ENCODE results near the gene ESF1. TPM values are rescaled to one million over a fixed set of nuclear protein-coding genes. Genes with fewer than 3 reads are reported as not detected.

Gene ESF1
- total and polyA plus RNA-seq, 2 of the 8 experiments (the other 6 are each of a cell fraction or from before 2014, with no cell fraction given) = 1.1 to 32.9 TPM

DNA sequence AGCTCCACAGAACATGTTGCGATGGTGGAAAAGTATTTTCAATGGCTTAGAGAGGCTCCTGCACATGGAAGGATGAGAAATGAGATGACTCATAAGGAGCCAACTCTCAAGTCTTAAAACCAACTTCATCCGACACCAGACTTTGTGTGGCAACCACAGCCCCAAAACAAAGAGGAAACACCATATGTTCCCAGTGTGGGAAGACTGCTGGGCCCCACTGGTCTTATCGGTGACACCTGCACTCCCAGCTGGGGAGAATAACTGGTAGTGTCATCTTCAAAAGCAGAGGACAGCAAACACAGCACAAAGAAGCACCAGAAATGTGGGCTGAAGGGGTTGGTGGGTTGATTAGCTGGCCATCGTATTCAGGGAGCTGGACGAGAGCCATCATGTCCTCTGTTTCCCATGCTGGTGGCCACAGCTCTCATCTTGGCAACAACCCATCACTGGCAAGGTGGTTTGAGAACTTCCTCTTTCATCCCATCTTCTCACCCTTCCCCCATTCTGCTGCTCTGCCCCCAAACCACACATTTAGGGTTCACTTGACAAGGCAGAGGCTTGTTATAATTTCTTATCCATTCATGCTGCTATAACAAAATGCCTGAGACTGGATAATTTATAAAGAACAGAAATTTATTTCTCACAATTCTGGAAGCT lies 100.0 kb downstream of the ESF1 start (continued):
- TF ChIP-seq, protein P1, sequence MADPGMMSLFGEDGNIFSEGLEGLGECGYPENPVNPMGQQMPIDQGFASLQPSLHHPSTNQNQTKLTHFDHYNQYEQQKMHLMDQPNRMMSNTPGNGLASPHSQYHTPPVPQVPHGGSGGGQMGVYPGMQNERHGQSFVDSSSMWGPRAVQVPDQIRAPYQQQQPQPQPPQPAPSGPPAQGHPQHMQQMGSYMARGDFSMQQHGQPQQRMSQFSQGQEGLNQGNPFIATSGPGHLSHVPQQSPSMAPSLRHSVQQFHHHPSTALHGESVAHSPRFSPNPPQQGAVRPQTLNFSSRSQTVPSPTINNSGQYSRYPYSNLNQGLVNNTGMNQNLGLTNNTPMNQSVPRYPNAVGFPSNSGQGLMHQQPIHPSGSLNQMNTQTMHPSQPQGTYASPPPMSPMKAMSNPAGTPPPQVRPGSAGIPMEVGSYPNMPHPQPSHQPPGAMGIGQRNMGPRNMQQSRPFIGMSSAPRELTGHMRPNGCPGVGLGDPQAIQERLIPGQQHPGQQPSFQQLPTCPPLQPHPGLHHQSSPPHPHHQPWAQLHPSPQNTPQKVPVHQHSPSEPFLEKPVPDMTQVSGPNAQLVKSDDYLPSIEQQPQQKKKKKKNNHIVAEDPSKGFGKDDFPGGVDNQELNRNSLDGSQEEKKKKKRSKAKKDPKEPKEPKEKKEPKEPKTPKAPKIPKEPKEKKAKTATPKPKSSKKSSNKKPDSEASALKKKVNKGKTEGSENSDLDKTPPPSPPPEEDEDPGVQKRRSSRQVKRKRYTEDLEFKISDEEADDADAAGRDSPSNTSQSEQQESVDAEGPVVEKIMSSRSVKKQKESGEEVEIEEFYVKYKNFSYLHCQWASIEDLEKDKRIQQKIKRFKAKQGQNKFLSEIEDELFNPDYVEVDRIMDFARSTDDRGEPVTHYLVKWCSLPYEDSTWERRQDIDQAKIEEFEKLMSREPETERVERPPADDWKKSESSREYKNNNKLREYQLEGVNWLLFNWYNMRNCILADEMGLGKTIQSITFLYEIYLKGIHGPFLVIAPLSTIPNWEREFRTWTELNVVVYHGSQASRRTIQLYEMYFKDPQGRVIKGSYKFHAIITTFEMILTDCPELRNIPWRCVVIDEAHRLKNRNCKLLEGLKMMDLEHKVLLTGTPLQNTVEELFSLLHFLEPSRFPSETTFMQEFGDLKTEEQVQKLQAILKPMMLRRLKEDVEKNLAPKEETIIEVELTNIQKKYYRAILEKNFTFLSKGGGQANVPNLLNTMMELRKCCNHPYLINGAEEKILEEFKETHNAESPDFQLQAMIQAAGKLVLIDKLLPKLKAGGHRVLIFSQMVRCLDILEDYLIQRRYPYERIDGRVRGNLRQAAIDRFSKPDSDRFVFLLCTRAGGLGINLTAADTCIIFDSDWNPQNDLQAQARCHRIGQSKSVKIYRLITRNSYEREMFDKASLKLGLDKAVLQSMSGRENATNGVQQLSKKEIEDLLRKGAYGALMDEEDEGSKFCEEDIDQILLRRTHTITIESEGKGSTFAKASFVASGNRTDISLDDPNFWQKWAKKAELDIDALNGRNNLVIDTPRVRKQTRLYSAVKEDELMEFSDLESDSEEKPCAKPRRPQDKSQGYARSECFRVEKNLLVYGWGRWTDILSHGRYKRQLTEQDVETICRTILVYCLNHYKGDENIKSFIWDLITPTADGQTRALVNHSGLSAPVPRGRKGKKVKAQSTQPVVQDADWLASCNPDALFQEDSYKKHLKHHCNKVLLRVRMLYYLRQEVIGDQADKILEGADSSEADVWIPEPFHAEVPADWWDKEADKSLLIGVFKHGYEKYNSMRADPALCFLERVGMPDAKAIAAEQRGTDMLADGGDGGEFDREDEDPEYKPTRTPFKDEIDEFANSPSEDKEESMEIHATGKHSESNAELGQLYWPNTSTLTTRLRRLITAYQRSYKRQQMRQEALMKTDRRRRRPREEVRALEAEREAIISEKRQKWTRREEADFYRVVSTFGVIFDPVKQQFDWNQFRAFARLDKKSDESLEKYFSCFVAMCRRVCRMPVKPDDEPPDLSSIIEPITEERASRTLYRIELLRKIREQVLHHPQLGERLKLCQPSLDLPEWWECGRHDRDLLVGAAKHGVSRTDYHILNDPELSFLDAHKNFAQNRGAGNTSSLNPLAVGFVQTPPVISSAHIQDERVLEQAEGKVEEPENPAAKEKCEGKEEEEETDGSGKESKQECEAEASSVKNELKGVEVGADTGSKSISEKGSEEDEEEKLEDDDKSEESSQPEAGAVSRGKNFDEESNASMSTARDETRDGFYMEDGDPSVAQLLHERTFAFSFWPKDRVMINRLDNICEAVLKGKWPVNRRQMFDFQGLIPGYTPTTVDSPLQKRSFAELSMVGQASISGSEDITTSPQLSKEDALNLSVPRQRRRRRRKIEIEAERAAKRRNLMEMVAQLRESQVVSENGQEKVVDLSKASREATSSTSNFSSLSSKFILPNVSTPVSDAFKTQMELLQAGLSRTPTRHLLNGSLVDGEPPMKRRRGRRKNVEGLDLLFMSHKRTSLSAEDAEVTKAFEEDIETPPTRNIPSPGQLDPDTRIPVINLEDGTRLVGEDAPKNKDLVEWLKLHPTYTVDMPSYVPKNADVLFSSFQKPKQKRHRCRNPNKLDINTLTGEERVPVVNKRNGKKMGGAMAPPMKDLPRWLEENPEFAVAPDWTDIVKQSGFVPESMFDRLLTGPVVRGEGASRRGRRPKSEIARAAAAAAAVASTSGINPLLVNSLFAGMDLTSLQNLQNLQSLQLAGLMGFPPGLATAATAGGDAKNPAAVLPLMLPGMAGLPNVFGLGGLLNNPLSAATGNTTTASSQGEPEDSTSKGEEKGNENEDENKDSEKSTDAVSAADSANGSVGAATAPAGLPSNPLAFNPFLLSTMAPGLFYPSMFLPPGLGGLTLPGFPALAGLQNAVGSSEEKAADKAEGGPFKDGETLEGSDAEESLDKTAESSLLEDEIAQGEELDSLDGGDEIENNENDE (IDR thresholded peaks at IDR 0.05; ENCODE audit: insufficient replicate concordance, low read length) = no peak
- no peak for TF ChIP-seq POU5F1 (IDR thresholded peaks at IDR 0.05; ENCODE audit: low read depth, low read length)
- no peak for TF ChIP-seq POLR2A (IDR thresholded peaks at IDR 0.05; ENCODE audit: control extremely low read depth in 1 of 2, low read depth in 2 of 2, low read length in 2 of 2)
- no peak for TF ChIP-seq SIN3A (conservative IDR thresholded peaks at IDR 0.05 in 1 of 2, IDR thresholded peaks at IDR 0.05 in 1 of 2; ENCODE audit: low read depth in 1 of 2, low read length in 2 of 2)
- TF ChIP-seq SP2 (IDR thresholded peaks at IDR 0.05; ENCODE audit: low read length) = no peak
- no peak for TF ChIP-seq RBBP5 (IDR thresholded peaks at IDR 0.05; ENCODE audit: borderline replicate concordance, low read depth, low read length)
- TF ChIP-seq ASH2L (IDR thresholded peaks at IDR 0.05; ENCODE audit: low read length) = no peak

Data from H1 (cell line).